GM21526 (cell line): Measurements from ENCODE around the gene STK10.
"Not testable (repeated sequence)": the region's sequence is repeated elsewhere in the genome, so short reads cannot be mapped to it uniquely, and the experiment has no call there.

Experiments used
- ATAC-seq: cut with Tn5 transposase; IDR thresholded peaks from one replicate; pipeline ENCODE4 v1.9.1; 2021; ENCODE audit warnings: moderate library complexity; ENCODE audit not compliant: unreplicated experiment, low FRiP score

The STK10 gene

GRCh38 chr5:172188033-172188892 lies at the start of gene STK10:
TSS of gene STK10 (minus strand) at chr5:172188224. CDS start at chr5:172188042, 182 bp downstream.
- ATAC-seq: peak; percentile 65

- no peak for ATAC-seq
These were observed 48.1 kb upstream of the STK10 start for GRCh38 chr5:172235827-172236736.

- ATAC-seq: peak; percentile 64
These were observed 47.2 kb upstream of the STK10 start for GRCh38 chr5:172235132-172235780.

- ATAC-seq: no peak
These were observed 46.0 kb upstream of the STK10 start for GRCh38 chr5:172234031-172234430.

GRCh38 chr5:172229904-172230303 lies 41.9 kb upstream of the STK10 start:
- no peak for ATAC-seq

GRCh38 chr5:172224996-172225395 lies 37.0 kb upstream of the STK10 start:
- peak; percentile 11 for ATAC-seq

- peak; percentile 62 for ATAC-seq
These were observed 36.2 kb upstream of the STK10 start for GRCh38 chr5:172223901-172224873.

GRCh38 chr5:172219296-172219695 lies 31.3 kb upstream of the STK10 start:
- no peak for ATAC-seq

GRCh38 chr5:172216345-172216744 lies 28.3 kb upstream of the STK10 start:
- no peak for ATAC-seq

GRCh38 chr5:172213126-172213525 lies 25.1 kb upstream of the STK10 start:
- ATAC-seq: no peak

GRCh38 chr5:172211676-172212075 lies 23.7 kb upstream of the STK10 start:
- ATAC-seq: no peak

- no peak for ATAC-seq
These were observed 21.7 kb upstream of the STK10 start for GRCh38 chr5:172209714-172210113.

GRCh38 chr5:172207511-172207910 lies 19.5 kb upstream of the STK10 start:
- ATAC-seq: no peak

GRCh38 chr5:172205984-172206383 lies 18.0 kb upstream of the STK10 start:
- ATAC-seq: not testable (repeated sequence)

GRCh38 chr5:172200476-172200875 lies 12.5 kb upstream of the STK10 start:
- ATAC-seq: no peak

- no peak for ATAC-seq
These were observed 11.4 kb upstream of the STK10 start for GRCh38 chr5:172199446-172199845.

- ATAC-seq: not testable (repeated sequence)
These were observed 9.8 kb upstream of the STK10 start for GRCh38 chr5:172197775-172198174.

GRCh38 chr5:172194985-172195774 lies 7.2 kb upstream of the STK10 start:
- ATAC-seq: no peak

GRCh38 chr5:172193872-172194271 lies 5.8 kb upstream of the STK10 start, which contains the start of gene EFCAB9:
TSS of gene EFCAB9 (plus strand) at chr5:172194172. CDS start at chr5:172194173, 1 bp downstream.
- ATAC-seq: no peak
